ENCODE measurements around the gene FAM120AOS.

DNA sequence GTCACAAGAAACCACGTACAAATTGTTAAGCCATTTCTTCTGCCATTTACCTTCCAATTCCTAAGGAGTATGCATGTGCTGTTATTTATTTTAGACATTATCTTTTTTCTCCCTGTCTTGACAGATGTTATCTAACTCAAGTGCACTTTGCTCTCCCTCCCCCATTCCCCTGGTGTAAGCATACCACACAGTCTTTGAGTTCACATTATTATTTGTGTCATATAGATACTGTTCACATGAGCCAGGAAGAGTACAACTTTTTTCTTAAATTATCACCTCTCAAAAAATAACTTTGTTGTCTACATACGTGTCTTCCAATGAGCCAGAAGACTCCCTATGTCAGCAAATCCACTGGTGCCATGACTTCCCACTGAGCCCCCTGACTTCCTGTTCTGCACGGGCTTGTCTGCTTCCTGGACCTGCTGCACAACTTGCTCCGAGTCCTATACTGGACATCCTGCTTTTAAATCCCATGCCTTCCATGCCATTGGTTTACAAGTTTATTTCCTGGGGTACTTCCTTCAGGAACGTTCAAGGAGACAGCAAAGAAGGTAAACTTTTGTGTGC, 21.8 kb downstream of the FAM120AOS start:
- no peak for TF ChIP-seq SP2 (tag by site-specific recombination; IDR thresholded peaks at IDR 0.05)
- no peak for TF ChIP-seq BCL11A (tag by site-specific recombination; IDR thresholded peaks at IDR 0.05; ENCODE audit: low read depth)
- TF ChIP-seq YY1 (tag by site-specific recombination; IDR thresholded peaks at IDR 0.05): no peak
- TF ChIP-seq, protein P1, sequence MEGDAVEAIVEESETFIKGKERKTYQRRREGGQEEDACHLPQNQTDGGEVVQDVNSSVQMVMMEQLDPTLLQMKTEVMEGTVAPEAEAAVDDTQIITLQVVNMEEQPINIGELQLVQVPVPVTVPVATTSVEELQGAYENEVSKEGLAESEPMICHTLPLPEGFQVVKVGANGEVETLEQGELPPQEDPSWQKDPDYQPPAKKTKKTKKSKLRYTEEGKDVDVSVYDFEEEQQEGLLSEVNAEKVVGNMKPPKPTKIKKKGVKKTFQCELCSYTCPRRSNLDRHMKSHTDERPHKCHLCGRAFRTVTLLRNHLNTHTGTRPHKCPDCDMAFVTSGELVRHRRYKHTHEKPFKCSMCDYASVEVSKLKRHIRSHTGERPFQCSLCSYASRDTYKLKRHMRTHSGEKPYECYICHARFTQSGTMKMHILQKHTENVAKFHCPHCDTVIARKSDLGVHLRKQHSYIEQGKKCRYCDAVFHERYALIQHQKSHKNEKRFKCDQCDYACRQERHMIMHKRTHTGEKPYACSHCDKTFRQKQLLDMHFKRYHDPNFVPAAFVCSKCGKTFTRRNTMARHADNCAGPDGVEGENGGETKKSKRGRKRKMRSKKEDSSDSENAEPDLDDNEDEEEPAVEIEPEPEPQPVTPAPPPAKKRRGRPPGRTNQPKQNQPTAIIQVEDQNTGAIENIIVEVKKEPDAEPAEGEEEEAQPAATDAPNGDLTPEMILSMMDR (tag by site-specific recombination; IDR thresholded peaks at IDR 0.05): no peak
- no peak for TF ChIP-seq ZNF777 (tag by site-specific recombination; IDR thresholded peaks at IDR 0.05; ENCODE audit: borderline replicate concordance)
- TF ChIP-seq ZNF830 (tag by site-specific recombination; IDR thresholded peaks at IDR 0.05; ENCODE audit: low read depth): no peak

Data from HEK293 (cell line).